ENCODE data around the gene VILL. TPM values are rescaled to one million over a fixed set of nuclear protein-coding genes. Genes with fewer than 3 reads are reported as not detected.

Gene VILL
- total RNA-seq, 1 experiment from 2014 or later, result 1.2 TPM

GRCh38 chr3:38020342-38020726 is 29.7 kb downstream of the VILL start:
- H3K27ac ChIP-seq (ENCODE audit: low read depth, low read length), result no peak overlapping the region
- no peaks in the 10 kb centered on the region; a peak in 1 of 4 replicates for H3K9me3 ChIP-seq (ENCODE audit: control insufficient read depth in 1 of 2, insufficient read depth in 1 of 2, low read depth in 1 of 2, low read length in 2 of 2)
- CTCF ChIA-PET, result no interaction called here
- H3K4me1 ChIP-seq (ENCODE audit: control insufficient read depth in 1 of 2, insufficient read depth in 2 of 2, low read length in 2 of 2), result peaks cover 0 to 11% of the 10 kb centered on the region in 2 experiments; a peak in 3 of 4 replicates
- H3K4me3 ChIP-seq (replicated peaks in 1 of 2; ENCODE audit: low read depth in 1 of 2, low read length in 2 of 2), result no peak overlapping the region
- RAD21 ChIA-PET (ENCODE audit: low non-redundant PET in 1 of 2, low total read pairs in 2 of 2, uncharacterized antibody in 2 of 2, unreplicated experiment in 2 of 2), result no interaction called here
- TF ChIP-seq CTCF (IDR thresholded peaks at IDR 0.05 in 2 of 3, conservative IDR thresholded peaks at IDR 0.05 in 1 of 3; ENCODE audit: borderline replicate concordance in 1 of 3, insufficient read depth in 1 of 3, low read depth in 2 of 3, low read length in 2 of 3), result no peak
- TF ChIP-seq FOSL1 (IDR thresholded peaks at IDR 0.05; ENCODE audit: low read depth), result no peak
- TF ChIP-seq ELF1 (IDR thresholded peaks at IDR 0.05; ENCODE audit: borderline replicate concordance, low read depth), result no peak
- no peak for TF ChIP-seq SIN3A (IDR thresholded peaks at IDR 0.05; ENCODE audit: low read depth)
- TF ChIP-seq EGR1 (IDR thresholded peaks at IDR 0.05; ENCODE audit: low read depth), result no peak
- TF ChIP-seq CEBPB (IDR thresholded peaks at IDR 0.05; ENCODE audit: low read depth), result no peak
- TF ChIP-seq ZNF274 (IDR thresholded peaks at IDR 0.05; ENCODE audit: low read depth, low read length), result no peak
- no peak for TF ChIP-seq YY1 (IDR thresholded peaks at IDR 0.05; ENCODE audit: extremely low read depth, insufficient replicate concordance, low read depth, low read length)
- no peak for TF ChIP-seq SP1 (IDR thresholded peaks at IDR 0.05; ENCODE audit: low read depth)
- TF ChIP-seq EZH2phosphoT487 (IDR thresholded peaks at IDR 0.05; ENCODE audit: borderline replicate concordance), result no peak
- TF ChIP-seq ZFX (IDR thresholded peaks at IDR 0.05), result no peak
- TF ChIP-seq, protein P1, sequence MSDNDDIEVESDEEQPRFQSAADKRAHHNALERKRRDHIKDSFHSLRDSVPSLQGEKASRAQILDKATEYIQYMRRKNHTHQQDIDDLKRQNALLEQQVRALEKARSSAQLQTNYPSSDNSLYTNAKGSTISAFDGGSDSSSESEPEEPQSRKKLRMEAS (IDR thresholded peaks at IDR 0.05), result no peak
- no peak for TF ChIP-seq CBX3 (IDR thresholded peaks at IDR 0.05; ENCODE audit: low read depth)
- no peak for TF ChIP-seq POLR2AphosphoS5 (IDR thresholded peaks at IDR 0.05; ENCODE audit: low read depth, low read length)
- TF ChIP-seq RAD21 (IDR thresholded peaks at IDR 0.05; ENCODE audit: low read depth), result no peak
- TF ChIP-seq ATF3 (IDR thresholded peaks at IDR 0.05), result no peak
- TF ChIP-seq SRF (IDR thresholded peaks at IDR 0.05; ENCODE audit: low read depth), result no peak
- no peak for TF ChIP-seq POLR2A (IDR thresholded peaks at IDR 0.05; ENCODE audit: borderline replicate concordance, extremely low read depth, insufficient read depth, insufficient read length)
- H2AFZ ChIP-seq (ENCODE audit: low read depth, low read length, poor library complexity, severe bottlenecking), result no peak overlapping the region
- POLR2A ChIA-PET, result no interaction called here
- H3K4me2 ChIP-seq (ENCODE audit: low read length), result no peak overlapping the region
- H3K27me3 ChIP-seq (ENCODE audit: insufficient read depth, low read length), result no peaks in the 10 kb centered on the region
- ATAC-seq (no peak), DNase-seq (ENCODE audit: low read depth, low spot score) (no peak)
- no peaks in the 10 kb centered on the region for H4K20me1 ChIP-seq (ENCODE audit: insufficient read depth)
- intact Hi-C loops (cut with micrococcal nuclease), result no loop called here
- H3K9me2 ChIP-seq (ENCODE audit: insufficient read depth), result no peaks in the 10 kb centered on the region
- H3K9ac ChIP-seq (ENCODE audit: low read length), result no peak overlapping the region
- peaks cover 0 to 7% of the 10 kb centered on the region in 2 experiments; a peak in 2 of 4 replicates for H3K36me3 ChIP-seq (ENCODE audit: control insufficient read depth in 1 of 2, insufficient read depth in 2 of 2, low read length in 2 of 2)
- H3K79me2 ChIP-seq (ENCODE audit: insufficient read depth, low read length), result no peaks in the 10 kb centered on the region
- BruUV-seq (replicated peaks), result no TSS peak
